Mucosa of descending colon (tissue), 3 donors: ENCODE measurements around the gene BMERB1. TPM values are rescaled to one million over a fixed set of nuclear protein-coding genes. Genes with fewer than 3 reads are reported as not detected.
"Not testable (repeated sequence)": the region's sequence is repeated elsewhere in the genome, so short reads cannot be mapped to it uniquely, and the experiment has no call there.

Experiments
- ATAC-seq: fragments of 200-7000 bp; cut with Tn5 transposase; one replicate; pipeline ENCODE4 v1.9.1; 2020; ENCODE audit warnings: mild to moderate bottlenecking, moderate library complexity
- DNase-seq, 3 donors: peaks; one replicate each; pipeline ENCODE4 v3.0.0-alpha.2; 2020
- H3K36me3 ChIP-seq: fragments of 200-600 bp; one replicate; pipeline ENCODE4 v1.8.0; 2021; ENCODE audit warnings: low read depth, mild to moderate bottlenecking
- H3K4me1 ChIP-seq: fragments of 200-600 bp; one replicate; pipeline ENCODE4 v1.8.0; 2021; ENCODE audit warnings: low read depth, mild to moderate bottlenecking
- H3K4me3 ChIP-seq: fragments of 200-600 bp; one replicate; pipeline ENCODE4 v1.8.0; 2021; ENCODE audit warnings: mild to moderate bottlenecking
- H3K9me3 ChIP-seq: fragments of 200-600 bp; one replicate; pipeline ENCODE4 v1.8.0; 2021; ENCODE audit warnings: mild to moderate bottlenecking
- CTCF ChIP-seq: fragments of 200-600 bp; IDR thresholded peaks from one replicate; pipeline ENCODE4 v1.8.0; 2022; ENCODE audit warnings: antibody characterized with exemption, mild to moderate bottlenecking
- intact Hi-C, 2 donors: fragments of 100-400 bp; cut with DNase I in 1 of 2; cut with micrococcal nuclease in 1 of 2; formaldehyde crosslinking; loops; one replicate each; pipeline versions ENCODE4 v1.11.0 to v1.11.1; 2022; cut with DNase I, micrococcal nuclease
- total RNA-seq, 3 donors: library from RNA; stranded (reverse); fragmentation: NEBNext Ultra II Directional in 2 of 3; extraction: Animal tissue kit (Norgen Biotek cat#: 25700) in 2 of 3; gene quantifications; one replicate each; pipeline versions ENCODE4 v1.2.1 to v1.2.4, GENCODE V29; 2021 to 2023
- donor health status: DM: no; HTN: no; CAD: no; lungs with moderate emphysema.
- donor health status: DM: no; HTN: no; CAD: no.
- donor health status: DM: no; HTN: yes; CAD: no.

BMERB1 gene
- total RNA-seq, 3 donors from 2014 or later = 5.4 to 54.3 (median 9.1) TPM

GRCh38 chr16:15605839-15606517, 171.6 kb downstream of the BMERB1 start:
- Histone ChIP-seq H3K9me3 (no peaks in the 10 kb centered on the region), H3K4me3 (no peak overlapping the region), H3K36me3 (no peaks in the 10 kb centered on the region), H3K4me1 (no peaks in the 10 kb centered on the region)
- intact Hi-C loops = no loop called here
- DNase-seq = peak in 1 of 3 donors; percentile 29
- ATAC-seq = peak; percentile 78
- no peak for TF ChIP-seq CTCF

GRCh38 chr16:15606518-15607220, 172.3 kb downstream of the BMERB1 start:
- Histone ChIP-seq H3K4me1 (no peaks in the 10 kb centered on the region), H3K9me3 (no peaks in the 10 kb centered on the region), H3K4me3 (no peak overlapping the region), H3K36me3 (no peaks in the 10 kb centered on the region)
- ATAC-seq = peak; percentile 82
- intact Hi-C loops = no loop called here
- no peak for DNase-seq
- no peak for TF ChIP-seq CTCF

- H3K4me1 ChIP-seq, ATAC-seq, DNase-seq, H3K9me3 ChIP-seq, H3K36me3 ChIP-seq, intact Hi-C loops, H3K4me3 ChIP-seq: not testable (repeated sequence)
These were observed 172.9 kb downstream of the BMERB1 start for GRCh38 chr16:15607221-15607699.

GRCh38 chr16:15607700-15608396, 173.5 kb downstream of the BMERB1 start:
- Histone ChIP-seq H3K9me3 (no peaks in the 10 kb centered on the region), H3K4me3 (no peak overlapping the region), H3K4me1 (no peaks in the 10 kb centered on the region), H3K36me3 (no peaks in the 10 kb centered on the region)
- DNase-seq (no peak), ATAC-seq (peak; percentile 25)
- no peak for TF ChIP-seq CTCF
- intact Hi-C loops = no loop called here

- ATAC-seq (no peak), DNase-seq (no peak)
- intact Hi-C loops = no loop called here
- Histone ChIP-seq H3K9me3 (no peaks in the 10 kb centered on the region), H3K4me3 (no peak overlapping the region), H3K36me3 (no peaks in the 10 kb centered on the region), H3K4me1 (no peaks in the 10 kb centered on the region)
- TF ChIP-seq CTCF = no peak
These were observed 174.3 kb downstream of the BMERB1 start for GRCh38 chr16:15608398-15609285.
